ENCODE measurements around the gene LPCAT3. TPM values are rescaled to one million over a fixed set of nuclear protein-coding genes. Genes with fewer than 3 reads are reported as not detected.

The LPCAT3 gene
- total and polyA plus RNA-seq, 2 of the 13 experiments (the other 11 are each of a cell fraction or from before 2014, with no cell fraction given), result 44.5 to 64.3 TPM

- no peak for TF ChIP-seq KAT8 (CRISPR knock-in tag; IDR thresholded peaks at IDR 0.05)
- peak; percentile 94; the same call in 1 of the 2 replicates for TF ChIP-seq ZNF205 (CRISPR knock-in tag; IDR thresholded peaks at IDR 0.05)
- TF ChIP-seq ZNF556 (CRISPR knock-in tag; IDR thresholded peaks at IDR 0.05; ENCODE audit: borderline replicate concordance), result no peak; the same call in 1 of the 2 replicates
- no peak for TF ChIP-seq MAF1 (CRISPR knock-in tag; IDR thresholded peaks at IDR 0.05; ENCODE audit: borderline replicate concordance)
- TF ChIP-seq SOX13 (IDR thresholded peaks at IDR 0.05), result no peak; the same call in none of the 2 replicates
- peak in 1 of 2 experiments; percentile 82; a peak in 2 of 4 replicates for TF ChIP-seq SOX13 (CRISPR knock-in tag; conservative IDR thresholded peaks at IDR 0.05 in 1 of 2, IDR thresholded peaks at IDR 0.05 in 1 of 2)
- no peak for TF ChIP-seq JDP2 (CRISPR knock-in tag; IDR thresholded peaks at IDR 0.05; ENCODE audit: borderline replicate concordance)
- no peak for TF ChIP-seq THYN1 (CRISPR knock-in tag; IDR thresholded peaks at IDR 0.05; ENCODE audit: borderline replicate concordance, low read depth)
- no peak for TF ChIP-seq ZHX2 (IDR thresholded peaks at IDR 0.05; ENCODE audit: low read depth)
- no peak for TF ChIP-seq ZHX2 (CRISPR knock-in tag; IDR thresholded peaks at IDR 0.05; ENCODE audit: borderline replicate concordance)
- peak; percentile 68 for TF ChIP-seq BCL6 (CRISPR knock-in tag; IDR thresholded peaks at IDR 0.05)
- no peak for TF ChIP-seq NFE2L1 (CRISPR knock-in tag; IDR thresholded peaks at IDR 0.05; ENCODE audit: borderline replicate concordance)
- TF ChIP-seq KDM5B (CRISPR knock-in tag; IDR thresholded peaks at IDR 0.05; ENCODE audit: borderline replicate concordance), result no peak
- TF ChIP-seq RNF2 (conservative IDR thresholded peaks at IDR 0.05; ENCODE audit: low read depth), result no peak
- TF ChIP-seq, protein P1, sequence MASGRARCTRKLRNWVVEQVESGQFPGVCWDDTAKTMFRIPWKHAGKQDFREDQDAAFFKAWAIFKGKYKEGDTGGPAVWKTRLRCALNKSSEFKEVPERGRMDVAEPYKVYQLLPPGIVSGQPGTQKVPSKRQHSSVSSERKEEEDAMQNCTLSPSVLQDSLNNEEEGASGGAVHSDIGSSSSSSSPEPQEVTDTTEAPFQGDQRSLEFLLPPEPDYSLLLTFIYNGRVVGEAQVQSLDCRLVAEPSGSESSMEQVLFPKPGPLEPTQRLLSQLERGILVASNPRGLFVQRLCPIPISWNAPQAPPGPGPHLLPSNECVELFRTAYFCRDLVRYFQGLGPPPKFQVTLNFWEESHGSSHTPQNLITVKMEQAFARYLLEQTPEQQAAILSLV (CRISPR knock-in tag; IDR thresholded peaks at IDR 0.05; ENCODE audit: borderline replicate concordance), result 0 out of 2 replicates have a peak, but pooled peaks have one; percentile 60
- TF ChIP-seq, protein P2, sequence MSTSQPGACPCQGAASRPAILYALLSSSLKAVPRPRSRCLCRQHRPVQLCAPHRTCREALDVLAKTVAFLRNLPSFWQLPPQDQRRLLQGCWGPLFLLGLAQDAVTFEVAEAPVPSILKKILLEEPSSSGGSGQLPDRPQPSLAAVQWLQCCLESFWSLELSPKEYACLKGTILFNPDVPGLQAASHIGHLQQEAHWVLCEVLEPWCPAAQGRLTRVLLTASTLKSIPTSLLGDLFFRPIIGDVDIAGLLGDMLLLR (CRISPR knock-in tag; IDR thresholded peaks at IDR 0.05), result no peak
- no peak for TF ChIP-seq NR3C1 (CRISPR knock-in tag; IDR thresholded peaks at IDR 0.05)
- TF ChIP-seq SIN3B (IDR thresholded peaks at IDR 0.05; ENCODE audit: low read length), result no peak
- no peak for TF ChIP-seq ZNF160 (CRISPR knock-in tag; IDR thresholded peaks at IDR 0.05)
- TF ChIP-seq SMARCE1 (IDR thresholded peaks at IDR 0.05; ENCODE audit: borderline replicate concordance), result no peak
- TF ChIP-seq FOXK1 (CRISPR knock-in tag; IDR thresholded peaks at IDR 0.05; ENCODE audit: borderline replicate concordance, low read depth), result peak; percentile 46; the same call in 1 of the 2 replicates
Measured at GRCh38 chr12:6981152-6982052, 36.9 kb downstream of the LPCAT3 start (continued).

Data from HepG2 (cell line).